D721Med (cell line): ENCODE measurements around the gene KNDC1.

Experiments used
- DNase-seq: peaks from one replicate; pipeline ENCODE4 v3.0.0; 2011; ENCODE audit warnings: low spot score; ENCODE audit not compliant: insufficient read length
- FAIRE-seq: peaks from 2 replicates; lab custom pipeline; 2011; peaks lifted over from hg19 to GRCh38; lab: Jason Lieb, UNC
- TF ChIP-seq, protein P1 (sequence below): IDR thresholded peaks from 2 replicates; pipeline ENCODE4 v1.5.1; 2012; ENCODE audit warnings: mild to moderate bottlenecking, control low read depth; ENCODE audit not compliant: insufficient read depth; ENCODE audit errors: missing control alignments

Gene KNDC1

GRCh38 chr10:133165556-133166503 is 5.8 kb downstream of the KNDC1 start:
- FAIRE-seq = no peak
- TF ChIP-seq, protein P1, sequence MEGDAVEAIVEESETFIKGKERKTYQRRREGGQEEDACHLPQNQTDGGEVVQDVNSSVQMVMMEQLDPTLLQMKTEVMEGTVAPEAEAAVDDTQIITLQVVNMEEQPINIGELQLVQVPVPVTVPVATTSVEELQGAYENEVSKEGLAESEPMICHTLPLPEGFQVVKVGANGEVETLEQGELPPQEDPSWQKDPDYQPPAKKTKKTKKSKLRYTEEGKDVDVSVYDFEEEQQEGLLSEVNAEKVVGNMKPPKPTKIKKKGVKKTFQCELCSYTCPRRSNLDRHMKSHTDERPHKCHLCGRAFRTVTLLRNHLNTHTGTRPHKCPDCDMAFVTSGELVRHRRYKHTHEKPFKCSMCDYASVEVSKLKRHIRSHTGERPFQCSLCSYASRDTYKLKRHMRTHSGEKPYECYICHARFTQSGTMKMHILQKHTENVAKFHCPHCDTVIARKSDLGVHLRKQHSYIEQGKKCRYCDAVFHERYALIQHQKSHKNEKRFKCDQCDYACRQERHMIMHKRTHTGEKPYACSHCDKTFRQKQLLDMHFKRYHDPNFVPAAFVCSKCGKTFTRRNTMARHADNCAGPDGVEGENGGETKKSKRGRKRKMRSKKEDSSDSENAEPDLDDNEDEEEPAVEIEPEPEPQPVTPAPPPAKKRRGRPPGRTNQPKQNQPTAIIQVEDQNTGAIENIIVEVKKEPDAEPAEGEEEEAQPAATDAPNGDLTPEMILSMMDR = no peak
- DNase-seq = no peak

DNA sequence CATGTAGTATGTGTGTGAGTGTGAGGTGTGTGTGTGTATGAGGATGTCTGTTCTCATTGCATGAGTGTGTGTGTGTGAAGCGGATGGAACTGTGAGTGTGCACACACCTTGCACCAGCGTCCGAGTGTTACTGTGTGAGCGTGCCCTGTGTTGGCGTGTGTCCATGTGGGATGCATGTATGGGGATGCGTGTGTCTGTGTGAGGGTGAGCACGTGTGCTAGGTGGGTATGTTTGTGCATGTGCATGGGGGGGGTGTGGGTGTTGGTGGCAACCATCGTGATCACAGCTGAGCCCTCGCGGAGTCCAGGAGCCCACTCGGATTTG is 6.4 kb downstream of the KNDC1 start:
- TF ChIP-seq, protein P1 = no peak
- no peak for DNase-seq
- no peak for FAIRE-seq

- no peak for DNase-seq
- TF ChIP-seq, protein P1 = no peak
- FAIRE-seq = no peak
Measured at GRCh38 chr10:133166828-133167692, 7.0 kb downstream of the KNDC1 start.

DNA sequence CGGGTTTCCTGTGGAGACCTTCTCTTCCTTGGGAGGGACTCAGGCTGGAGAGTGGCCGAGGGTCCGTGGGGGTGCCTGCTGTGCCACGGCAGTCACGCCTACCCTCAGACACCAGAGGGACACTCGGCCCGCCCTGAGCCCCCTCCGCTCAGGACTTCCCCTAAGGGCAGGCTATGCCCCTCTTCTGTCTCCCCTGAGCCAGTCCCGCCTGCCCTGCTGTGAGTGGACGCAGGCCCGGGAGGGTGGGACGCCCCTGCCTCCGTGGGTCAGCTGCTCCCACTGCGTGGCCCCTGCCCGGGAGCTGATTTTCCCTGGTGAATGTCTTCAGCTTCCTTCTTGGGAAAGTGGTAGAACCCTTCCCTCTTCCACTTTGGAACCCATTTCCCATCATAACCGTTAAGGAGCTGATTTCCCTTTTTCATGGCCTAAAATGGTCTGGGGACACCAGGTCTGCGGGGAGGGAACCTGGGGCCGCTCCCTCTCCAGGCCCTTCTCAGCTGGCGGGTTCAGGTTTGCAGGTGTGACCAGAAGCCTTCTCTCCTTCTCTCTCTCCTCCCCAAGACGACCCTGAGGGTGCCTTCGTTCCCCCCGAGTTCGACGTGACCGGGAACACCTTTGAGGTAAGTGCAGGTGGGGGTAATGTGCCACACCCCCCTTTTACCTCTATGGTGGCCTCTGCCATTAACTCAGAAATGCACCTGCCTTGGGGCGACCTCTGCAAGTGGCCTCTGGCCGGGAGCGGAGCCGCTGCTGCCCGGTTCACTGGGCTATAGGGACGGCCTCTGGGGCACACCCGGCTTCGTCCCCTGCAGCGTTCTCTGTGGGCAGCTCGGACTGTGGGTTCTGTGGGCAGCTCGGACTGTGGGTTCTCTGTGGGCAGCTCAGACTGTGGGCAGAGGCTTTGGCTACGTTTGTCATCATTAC is 7.9 kb downstream of the KNDC1 start:
- FAIRE-seq (no peak), DNase-seq (no peak)
- TF ChIP-seq, protein P1 = no peak

DNA sequence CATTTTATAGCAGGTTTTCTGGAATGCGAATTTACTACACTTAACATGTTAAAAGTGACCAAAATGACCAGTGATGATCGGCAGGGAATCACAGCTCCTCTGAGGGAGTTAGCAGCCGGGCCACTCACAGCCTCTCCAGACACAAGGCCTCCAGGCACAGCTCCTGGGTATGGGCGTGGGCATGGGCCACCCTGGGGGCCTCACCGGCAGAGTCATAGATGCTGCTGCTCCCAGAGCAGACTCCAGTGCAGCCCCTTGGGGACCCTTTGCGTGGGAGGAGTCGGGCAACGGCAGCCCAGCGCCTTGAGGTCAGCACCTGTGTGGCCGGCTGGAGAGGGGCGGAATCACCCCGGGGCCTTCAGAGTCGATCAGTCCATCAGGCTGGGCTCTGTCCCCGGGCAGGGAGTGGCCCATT is 8.6 kb downstream of the KNDC1 start:
- no peak for DNase-seq
- FAIRE-seq = no peak
- TF ChIP-seq, protein P1 = no peak

DNA sequence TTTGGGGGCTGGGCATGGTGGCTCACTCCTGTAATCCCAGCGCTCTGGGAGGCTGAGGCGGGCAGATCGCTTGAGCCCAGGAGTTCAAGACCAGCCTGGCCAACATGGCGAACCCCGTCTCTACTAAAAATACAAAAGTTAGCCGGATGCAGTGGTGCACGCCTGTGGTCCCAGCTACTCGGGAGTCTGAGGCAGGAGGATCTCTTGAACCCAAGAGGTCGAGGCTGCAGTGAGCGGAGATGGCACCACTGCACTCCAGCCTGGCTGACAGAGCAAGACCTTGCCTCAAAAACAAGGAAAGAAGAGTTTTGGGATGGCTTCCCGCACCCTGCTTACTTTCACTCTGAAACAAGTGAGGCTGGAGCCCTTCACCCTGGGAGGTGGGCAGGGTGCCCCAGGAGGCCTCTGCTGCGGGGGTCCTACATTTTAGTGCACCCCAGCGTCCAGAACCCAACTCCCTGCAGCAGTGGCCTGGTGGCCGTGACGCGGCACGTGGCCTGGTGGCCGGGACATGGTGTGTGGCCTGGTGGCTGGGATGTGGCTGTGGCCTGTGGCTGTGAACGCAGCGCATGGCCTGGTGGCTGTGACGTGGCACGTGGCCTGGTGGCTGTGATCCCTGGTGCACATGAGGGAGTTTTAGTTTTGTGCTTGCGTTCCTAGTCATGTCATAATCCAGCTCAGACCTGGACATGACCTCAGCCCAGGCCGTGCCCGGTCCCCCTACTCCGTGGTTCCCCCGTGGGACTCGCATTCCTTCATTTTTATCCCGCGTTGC is 9.3 kb downstream of the KNDC1 start:
- TF ChIP-seq, protein P1 = no peak
- no peak for FAIRE-seq

More for the DNA sequence above, 9.3 kb downstream of the KNDC1 start:
- no peak for DNase-seq
